Measurements from ENCODE around the gene IZUMO2.
"Not testable (repeated sequence)": the region's sequence is repeated elsewhere in the genome, so short reads cannot be mapped to it uniquely, and the experiment has no call there.

The IZUMO2 gene

DNA sequence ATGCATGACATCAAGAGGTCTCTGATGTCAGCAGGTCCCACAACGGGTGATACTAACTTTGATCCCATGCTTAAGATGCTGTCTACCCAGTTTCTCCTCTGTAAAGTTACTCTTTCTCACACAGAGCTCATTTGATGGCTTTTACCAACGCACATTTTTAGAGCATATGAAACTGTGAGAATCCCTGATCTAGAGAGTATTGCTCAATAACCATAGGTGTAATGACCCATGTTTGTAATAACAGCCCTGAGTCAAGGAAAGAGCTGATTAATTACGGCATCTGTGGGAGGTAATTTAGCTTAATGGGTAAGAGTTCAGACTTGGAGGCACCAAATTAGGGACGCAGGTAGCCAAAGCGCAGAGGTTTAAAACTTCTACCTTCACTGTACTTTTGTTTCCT, 18.0 kb upstream of the IZUMO2 start:
- no peak for DNase-seq

DNA sequence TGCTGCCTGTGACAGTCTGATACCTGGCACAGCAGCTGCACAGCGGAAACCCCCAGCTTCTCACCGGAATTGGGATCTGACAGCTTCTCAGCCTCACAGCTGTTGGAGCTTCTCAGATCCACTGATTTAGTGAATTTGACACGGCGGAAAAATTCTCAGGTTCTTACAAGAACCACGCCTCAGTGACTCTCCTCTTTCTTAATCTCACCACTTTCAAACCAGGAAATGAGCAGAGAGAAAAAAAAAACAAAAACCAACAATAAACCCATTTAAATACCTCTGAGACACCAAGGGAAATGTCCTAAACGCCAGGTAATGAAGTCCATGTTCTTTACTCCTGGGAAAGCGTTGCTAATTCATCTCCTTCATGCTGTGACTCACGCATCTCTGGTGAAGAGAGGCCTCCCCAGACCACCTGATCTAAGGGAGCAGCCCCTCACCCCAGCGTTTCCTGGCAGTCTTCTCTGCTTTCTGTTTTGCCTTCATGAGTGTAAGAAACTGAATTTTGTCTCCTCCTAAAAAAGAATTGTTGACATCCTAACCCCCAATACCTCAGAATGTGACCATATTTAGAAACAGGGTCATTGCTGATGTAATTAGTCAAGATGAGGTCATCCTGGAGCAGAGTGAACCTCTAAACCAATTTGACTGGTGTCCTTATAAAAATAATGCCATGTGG, 15.9 kb upstream of the IZUMO2 start:
- DNase-seq: no peak

DNA sequence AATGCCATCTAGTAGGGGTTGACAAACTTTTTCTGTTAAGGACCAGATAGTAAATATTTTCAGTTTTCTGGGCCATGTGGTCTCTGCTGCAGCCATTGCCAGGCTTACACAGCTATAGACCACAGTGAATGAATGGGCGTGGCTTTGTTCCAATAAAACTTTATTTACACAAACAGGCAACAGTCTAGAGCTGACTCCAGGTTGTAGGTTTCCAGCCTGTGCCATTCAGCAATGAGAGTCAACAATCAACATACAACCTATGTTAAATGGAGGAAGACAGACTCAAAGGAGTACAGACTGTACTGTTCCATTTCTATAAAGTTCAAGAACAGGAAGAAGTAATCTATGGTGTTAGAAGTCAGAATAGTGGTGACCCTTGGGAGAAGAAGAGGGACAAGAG, 15.2 kb upstream of the IZUMO2 start:
- DNase-seq: no peak

DNA sequence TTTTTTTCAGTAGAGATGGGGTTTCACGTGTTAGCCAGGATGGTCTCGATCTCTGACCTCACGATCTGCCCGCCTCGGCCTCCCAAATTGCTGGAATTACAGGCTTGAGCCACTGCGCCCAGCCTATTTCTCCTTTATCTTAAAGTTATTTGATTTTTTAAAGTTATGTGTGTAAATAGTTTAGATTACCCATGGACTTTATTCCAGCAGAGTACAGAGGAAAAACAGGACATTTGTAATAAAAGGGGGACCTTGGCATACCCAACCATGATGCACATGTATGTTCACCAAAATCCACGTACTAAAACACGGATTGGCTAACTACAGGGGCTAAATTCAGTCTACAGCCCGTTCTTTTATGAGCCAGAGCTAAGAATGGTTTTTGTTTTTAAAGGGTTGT, 13.7 kb upstream of the IZUMO2 start:
- DNase-seq: no peak

DNA sequence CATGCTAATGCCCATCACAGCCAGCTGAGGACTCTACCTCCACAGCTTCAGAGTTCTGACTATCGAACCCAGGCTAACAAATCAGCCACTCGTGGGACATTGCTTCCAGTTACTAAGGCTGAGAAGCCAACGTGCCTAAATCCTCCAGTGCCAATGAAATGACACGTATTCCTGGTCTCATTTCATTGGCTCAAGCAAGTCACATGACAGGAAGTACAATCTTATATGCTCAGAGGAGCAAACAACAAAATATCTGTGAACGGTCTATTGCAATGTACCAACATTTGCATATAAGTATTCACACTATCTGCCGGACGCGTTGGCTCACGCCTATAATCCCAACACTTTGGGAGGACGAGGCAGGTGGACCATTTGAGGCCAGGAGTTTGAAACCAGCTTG, 12.8 kb upstream of the IZUMO2 start:
- DNase-seq: no peak

DNA sequence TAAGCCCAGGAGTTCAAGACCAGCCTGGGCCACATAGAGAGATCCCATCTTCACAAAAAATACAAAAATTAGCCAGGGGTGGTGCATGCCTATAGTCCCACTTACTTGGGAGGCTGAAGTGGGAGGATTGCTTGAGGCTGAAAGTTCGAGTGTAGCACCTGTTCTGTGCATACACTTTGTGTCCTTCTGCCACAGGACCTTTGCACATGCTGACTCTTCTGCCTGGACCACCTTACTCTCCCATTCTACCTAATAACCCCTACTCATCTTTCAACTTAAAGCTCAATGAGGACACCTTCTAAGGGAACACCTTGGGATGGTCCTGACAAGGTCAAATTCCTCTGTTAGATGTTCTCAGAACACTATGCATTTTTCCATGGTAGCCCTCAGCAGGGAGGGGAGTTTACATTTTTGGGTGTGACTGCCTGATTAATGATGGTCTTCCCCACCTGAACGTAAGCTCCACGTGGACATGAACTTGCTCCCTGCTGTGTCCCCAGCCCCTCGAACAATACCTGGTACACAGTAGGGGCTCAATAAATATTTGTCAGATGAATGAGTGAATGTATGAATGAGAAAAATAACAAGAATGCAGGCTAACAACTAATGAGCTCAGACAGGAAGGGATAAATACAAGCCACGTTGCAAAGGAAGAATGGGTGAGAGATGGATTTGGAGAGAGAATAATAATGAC, 11.2 kb upstream of the IZUMO2 start:
- no peak for DNase-seq

DNA sequence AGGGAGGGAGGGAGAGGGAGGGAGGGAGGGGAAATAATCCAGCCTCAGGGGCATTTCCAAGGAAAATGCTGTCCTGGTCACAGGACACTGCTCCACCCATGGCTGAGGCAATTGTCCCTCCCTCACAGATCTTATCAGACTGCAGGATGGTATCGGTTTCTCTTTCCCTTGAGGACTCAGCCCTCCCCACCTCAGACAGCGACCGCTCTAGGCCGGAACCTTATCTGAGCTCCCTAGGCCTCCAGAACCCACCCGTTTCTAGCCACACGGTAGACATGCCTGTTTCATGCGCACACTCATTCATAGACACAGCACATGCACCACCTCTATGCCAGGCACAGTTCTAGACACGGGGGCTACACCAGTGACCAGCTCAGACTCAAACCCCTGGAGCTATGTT, 10.0 kb upstream of the IZUMO2 start:
- no peak for DNase-seq

DNA sequence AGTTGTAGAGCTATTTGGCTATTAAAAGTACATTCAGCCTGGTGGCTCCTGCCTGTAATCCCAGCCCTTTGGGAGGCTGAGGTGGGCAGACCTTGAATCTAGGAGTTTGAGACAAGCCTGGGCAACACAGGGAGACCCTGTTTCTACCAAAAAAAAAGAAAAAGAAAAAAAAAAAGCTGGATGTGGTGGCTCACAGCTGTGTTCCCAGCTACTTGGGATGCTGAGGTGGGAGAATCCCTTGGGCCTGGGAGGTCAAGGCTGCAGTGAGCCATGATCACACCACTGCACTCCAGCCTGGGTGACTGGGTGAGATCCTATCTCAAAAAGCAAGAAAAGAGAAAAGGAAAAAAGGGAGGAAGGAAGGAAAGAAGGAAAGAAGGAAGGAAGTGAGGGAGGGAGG, 9.6 kb upstream of the IZUMO2 start:
- no peak for DNase-seq

DNA sequence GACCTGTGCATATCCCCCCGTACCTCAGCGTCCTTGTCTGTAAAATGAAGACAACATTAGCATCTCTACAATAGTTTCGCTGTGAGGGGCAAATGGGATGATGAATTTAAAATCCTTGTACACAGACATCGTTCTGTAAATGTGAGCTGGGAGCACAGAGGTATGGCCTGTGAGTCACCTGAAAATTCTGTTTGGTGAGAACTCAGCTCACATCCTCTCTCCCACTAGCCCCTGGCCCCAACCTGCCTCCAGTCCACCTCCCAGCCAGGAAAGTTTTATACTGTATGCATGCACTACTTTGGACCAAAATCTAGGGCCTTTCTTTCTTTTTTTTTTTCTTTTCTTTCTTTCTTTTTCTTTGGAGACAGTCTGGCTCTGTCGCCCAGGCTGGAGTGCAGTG, 8.7 kb upstream of the IZUMO2 start:
- no peak for DNase-seq

DNA sequence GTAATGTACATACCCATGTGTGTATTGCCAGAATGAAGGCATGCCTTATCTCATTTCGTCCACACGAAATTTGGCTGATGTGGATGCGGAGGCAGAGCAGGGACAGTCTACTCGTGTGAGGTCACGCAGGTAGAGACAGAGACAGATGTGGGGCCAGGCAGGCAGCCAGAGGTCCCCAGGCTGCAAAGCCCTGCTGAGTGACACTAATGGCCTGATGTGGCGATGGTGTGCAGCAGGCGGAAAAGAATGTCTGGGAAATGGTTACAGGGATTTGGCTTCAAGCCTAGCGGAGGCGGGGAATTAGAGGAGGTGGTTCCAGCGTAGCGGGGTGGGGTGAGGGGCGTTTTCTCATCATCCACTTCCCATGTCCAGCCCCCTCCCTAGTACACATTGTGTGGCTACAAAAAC, 4.2 kb upstream of the IZUMO2 start:
- DNase-seq: no peak

DNA sequence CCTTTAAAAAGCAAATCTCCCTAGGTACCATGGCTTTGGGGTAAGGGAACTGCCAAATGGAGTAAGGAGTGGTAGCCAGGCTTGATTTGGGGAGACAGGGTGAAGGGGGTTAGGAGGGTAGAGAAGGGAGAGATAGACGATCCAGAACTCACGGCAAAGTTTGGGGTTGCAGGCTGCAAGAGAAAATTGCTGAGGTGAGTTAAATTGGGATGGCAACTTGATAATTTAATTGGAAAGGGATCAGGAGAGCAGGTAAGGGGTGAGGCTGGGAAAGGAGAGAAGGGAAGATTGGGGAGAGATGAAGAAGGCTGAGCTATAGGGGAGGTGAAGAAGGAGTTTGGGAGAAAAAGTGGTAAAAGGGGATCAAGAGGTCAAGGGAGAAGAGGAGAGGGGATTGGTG, 4.0 kb downstream of the IZUMO2 start:
- DNase-seq: no peak

DNA sequence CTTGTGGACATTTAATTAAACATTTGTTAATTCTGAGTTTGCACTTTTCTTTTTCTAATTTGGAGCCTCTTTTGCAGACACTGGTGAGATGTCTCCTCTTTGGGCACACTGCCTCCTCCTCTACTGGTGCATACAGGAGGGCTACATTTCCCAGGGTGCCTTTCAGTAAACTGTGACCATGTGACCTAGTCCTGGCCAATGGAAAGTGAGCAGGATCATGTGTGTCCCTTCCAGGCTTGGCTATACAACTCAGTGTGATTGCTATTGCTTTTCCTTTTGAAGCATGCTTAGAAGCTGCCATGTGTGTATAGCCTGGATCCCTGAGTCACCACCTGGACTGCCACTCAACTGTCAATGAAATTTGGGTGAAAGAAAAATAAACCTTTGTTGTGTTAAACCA, 4.5 kb downstream of the IZUMO2 start:
- DNase-seq: no peak

DNA sequence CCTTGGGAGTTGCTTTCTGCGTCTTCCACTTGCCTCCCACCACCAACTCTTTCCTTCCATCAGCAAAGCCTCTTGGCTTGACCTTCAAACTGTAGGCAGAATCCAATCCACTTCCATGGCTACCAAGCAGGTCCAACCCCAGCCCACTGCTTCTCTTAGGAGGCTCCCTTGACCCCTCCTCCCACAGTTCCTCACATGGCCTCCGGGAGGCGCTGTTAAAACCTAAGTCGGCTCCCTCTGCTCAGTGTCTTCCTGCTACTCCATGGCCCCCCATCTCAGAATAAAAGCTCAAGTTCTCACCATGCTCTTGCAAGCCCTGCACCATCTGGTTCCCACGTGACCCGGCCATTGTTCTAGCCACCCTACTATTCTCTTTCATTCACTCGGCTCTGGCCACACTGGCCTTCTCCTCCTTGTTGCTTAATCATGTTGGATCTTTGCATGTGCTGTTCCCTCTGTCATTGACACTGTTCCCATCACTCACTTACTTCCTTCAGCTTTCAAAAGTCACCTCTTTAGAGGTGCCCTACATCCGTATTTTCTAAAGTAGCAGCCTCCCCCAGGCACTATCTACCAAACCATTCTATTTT, 7.5 kb downstream of the IZUMO2 start:
- no peak for DNase-seq

DNA sequence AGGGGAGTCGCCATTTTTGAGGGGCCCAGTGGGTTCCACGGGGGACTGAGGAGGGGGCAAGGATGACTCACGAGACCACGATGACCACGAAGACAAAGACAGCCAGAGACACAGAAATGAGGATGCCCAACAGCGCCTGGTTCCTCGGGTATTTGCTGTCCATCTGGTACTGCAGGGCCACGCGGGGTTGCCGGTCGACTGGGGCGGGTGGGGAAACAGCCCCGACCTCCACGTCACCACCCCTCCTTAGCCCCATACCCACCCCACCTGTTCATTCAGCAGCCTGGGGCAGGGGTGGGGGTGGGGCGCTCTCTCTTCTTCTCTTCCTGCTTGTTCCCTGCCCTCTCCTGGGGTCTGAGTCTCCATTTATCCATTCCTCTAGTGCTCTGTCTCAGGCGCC, 8.6 kb downstream of the IZUMO2 start:
- no peak for DNase-seq

DNA sequence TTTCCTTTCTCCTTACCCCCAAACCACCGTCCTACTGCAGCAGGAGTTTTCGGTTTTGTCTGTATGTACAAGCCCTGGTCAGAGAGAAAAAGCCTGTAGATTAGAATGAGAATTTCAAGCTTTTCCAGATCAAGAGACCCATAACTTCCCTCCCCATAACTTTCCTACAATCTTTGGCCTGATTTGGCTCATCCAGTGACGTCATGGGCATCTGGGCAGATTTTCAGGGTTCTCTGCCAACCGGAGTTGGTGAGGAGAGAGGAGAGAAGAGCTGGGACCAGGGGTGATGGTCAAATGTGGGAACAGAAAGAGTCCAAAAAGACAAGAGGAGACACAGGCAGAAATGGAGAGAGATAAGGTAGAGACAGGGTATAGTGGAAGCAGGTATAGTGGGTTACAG, 10.5 kb downstream of the IZUMO2 start:
- DNase-seq: no peak

DNA sequence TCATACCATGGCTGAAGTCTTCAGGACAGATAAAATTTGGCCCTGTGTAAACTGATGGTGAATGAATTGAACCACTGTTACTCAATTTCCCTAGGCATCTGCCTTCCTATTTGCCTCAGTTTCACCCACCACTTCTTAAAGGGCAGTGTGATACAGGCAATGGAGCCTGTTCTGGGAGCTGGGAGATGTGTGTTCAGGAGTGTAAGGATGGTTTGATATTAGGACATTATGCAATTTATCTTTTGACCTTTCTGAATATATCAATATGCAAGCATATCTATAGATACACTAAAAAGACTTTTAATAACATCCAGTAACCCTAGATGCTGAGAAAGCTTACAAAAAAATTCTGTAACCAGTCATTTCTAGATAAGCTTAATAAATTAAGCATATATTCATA, 14.6 kb downstream of the IZUMO2 start:
- no peak for DNase-seq

DNA sequence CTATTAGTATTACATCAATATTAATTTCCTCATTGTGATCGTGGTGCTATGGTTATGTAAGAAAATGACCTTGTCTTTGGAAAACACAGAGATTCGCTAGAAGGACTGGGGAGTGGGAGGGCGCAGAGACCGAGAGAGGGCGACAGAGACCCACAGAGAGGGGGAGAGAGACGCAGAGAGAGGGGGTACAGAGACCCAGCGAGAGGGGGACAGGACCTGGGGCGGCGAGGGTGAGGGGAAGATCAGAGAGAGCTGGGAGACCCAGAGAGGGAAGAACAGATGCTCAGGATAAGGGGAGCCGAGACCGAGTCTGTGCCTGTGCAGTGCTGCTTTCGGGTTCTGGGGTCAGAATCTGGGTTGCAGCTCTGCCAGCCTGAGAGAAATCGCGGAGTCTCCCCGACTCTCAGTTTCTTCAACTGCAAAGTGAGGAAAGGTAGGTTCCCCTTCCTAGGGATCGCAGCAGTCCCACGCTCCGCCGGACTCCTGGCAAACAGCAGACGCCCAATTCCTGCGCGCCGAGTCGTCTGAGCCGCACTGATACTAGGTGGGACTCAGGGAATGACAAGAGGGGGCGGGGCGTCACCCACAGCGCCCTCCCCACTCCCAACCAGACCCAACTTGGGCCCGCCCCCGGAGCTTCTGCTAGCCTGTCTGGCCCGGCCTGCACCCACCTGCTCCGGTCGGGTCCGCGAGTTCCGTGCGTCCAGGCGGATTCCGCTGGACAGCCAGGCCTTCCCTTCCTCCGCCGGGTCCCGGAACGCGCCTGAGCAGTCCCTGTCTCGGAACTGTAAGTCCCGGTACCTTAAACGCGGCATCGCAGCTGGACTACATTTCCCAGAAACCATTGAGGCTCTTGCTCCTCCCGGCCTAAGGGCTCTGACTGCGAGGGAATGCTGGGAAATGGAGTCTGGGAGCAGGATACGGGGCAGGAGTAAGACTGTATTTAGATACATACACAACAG, 15.3 kb downstream of the IZUMO2 start:
- peak; percentile 22 to 45 (median 35) for DNase-seq

DNA sequence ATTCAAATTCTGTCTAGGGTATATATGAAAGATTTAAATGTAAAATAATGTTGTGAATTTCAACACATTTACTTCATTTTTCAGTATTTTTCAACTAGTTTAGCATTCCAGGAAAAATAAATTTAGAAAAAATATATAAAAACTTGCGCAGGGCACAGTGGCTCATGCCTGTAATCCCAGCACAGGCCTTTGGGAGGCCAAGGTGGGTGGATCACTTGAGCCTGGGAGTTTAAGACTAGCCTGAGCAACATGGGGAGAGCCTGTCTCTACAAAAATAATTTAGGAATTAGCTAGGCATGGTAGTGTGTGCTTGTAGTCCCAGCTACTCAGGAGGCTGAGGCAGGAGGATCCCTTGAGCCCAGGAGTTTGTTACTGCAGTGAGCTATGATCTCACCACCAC, 21.2 kb downstream of the IZUMO2 start:
- not testable (repeated sequence) for DNase-seq

DNA sequence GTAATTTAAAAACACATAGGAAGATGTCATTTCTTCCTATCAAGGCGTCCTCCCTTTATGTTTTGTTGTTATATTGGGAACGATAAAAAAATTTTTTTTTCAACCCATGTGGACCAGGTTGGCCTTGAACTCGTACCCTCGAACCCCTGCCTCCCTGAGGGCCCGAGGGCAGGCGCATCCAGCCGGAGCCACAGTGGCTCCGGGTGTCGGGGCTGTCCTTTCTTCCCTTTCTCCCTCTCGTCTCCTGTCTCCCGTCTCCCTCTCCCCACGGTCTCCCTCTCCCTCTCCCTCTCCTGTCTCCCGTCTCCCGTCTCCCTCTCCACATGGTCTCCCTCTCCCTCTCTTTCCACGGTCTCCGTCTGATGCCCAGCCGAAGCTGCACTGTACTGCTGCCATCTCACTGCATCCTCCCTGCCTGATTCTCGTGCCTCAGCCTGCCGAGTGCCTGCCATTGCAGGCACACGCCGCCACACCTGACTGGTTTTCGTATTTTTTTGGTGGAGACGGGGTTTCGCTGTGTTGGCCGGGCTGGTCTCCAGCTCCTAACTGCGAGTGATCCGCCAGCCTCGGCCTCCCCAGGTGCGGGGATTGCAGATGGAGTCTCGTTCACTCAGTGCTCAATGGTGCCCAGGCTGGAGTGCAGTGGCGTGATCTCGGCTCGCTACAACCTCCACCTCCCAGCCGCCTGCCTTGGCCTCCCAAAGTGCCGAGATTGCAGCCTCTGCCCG, 22.8 kb downstream of the IZUMO2 start:
- not testable (repeated sequence) for DNase-seq

DNA sequence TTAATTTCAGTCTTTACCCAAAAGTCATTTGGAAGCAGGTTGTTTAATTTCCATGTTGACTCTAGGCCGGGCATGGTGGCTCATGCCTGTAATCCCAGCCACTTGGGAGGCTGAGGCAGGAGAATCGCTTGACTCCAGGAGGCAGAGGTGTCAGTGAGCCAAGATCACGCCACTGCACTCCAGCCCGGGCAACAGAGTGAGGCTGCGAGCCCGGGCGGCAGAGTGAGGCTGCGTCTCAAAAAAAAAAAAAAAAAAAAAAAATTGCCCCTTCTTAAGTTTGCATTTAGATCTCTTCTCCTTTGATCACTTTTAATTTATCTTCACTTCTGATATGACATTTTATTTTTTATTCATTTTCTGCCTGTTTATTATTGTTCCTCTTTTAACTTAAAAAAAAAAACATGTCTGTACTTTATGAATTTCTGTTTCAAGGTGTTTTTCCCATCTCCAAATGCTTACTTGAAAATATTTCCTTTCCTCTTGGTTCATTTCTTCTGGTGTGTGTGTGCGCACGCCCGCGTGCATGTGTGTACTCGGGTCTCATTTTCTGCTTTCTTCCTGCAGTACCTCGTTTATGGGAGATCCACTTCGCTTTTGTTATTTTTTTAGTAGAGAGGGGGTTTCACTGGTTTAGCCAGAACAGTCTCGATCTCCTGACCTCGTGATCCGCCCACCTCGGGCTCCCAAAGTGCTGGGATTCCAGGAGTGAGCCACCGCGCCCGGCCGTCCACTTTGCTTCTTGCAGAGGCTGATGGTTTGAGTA, 26.3 kb downstream of the IZUMO2 start:
- DNase-seq: not testable (repeated sequence)

DNA sequence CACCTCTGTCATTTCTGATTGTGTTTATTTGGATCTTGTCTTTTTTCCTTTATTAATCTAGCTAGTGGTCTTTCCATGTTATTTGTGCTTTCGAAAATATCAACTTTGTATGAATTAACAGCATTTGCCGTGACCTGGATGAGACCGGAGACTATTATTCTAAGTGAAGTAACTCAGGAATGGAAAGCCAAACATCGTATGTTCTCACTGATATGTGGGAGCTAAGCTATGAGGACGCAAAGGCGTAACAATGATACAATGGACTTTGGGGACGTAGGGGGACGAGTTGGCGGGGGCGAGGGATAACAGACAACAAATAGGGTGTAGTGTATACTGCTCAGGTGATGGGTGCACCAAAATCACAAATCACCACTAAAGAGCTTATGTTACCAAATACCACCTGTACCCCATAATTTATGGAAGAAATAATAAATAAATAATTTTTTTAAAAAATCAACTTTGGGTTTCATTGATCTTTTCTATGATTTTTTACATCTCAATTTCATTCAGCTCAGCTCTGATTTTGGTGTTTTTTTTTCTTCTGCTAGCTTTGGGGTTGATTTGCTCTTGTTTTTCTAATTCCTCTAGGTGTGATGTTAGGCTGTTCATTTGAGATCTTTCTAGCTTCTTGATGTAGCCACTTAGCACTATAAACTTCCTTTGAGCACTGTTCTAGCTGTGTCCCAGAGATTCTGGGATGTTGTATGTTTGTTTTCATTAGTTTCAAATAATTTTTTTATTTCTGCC, 27.1 kb downstream of the IZUMO2 start:
- DNase-seq: not testable (repeated sequence)

Data from activated CD4-positive, CD25-positive, alpha-beta regulatory T cell (primary cell).